GM18907 (cell line): ENCODE measurements around the gene TAF6L.
"Not testable (repeated sequence)": the region's sequence is repeated elsewhere in the genome, so short reads cannot be mapped to it uniquely, and the experiment has no call there.

Experiments
- ATAC-seq: cut with Tn5 transposase; IDR thresholded peaks from one replicate; pipeline ENCODE4 v1.9.1; 2021; ENCODE audit warnings: mild to moderate bottlenecking, moderate library complexity; ENCODE audit not compliant: unreplicated experiment

Gene TAF6L

GRCh38 chr11:62771144-62772021, at the start of gene TAF6L:
Gene TAF6L, plus strand, starts transcription at chr11:62771396. Its CDS starts 4,388 bp downstream, at chr11:62775784.
- ATAC-seq, result peak; percentile 77

- no peak for ATAC-seq
Observed at GRCh38 chr11:62721994-62722393, 49.2 kb upstream of the TAF6L start.

GRCh38 chr11:62724171-62724570, 47.0 kb upstream of the TAF6L start:
- no peak for ATAC-seq

GRCh38 chr11:62725646-62726045, 45.5 kb upstream of the TAF6L start:
- no peak for ATAC-seq

- peak; percentile 8 for ATAC-seq
Observed at GRCh38 chr11:62726156-62726914, 44.9 kb upstream of the TAF6L start.

GRCh38 chr11:62726915-62727164, 44.4 kb upstream of the TAF6L start:
- no peak for ATAC-seq

GRCh38 chr11:62727165-62727871, 43.9 kb upstream of the TAF6L start, which contains the start of gene HNRNPUL2:
Gene HNRNPUL2, minus strand, starts transcription at chr11:62727457. Its CDS starts 301 bp downstream, at chr11:62727156.
- ATAC-seq, result peak; percentile 70

- peak; percentile 68 for ATAC-seq
Observed at GRCh38 chr11:62727872-62728170, 43.4 kb upstream of the TAF6L start.

- ATAC-seq, result peak; percentile 25
Observed at GRCh38 chr11:62728171-62728988, 42.8 kb upstream of the TAF6L start, which contains the start of gene TTC9C. Gene TTC9C, plus strand, starts transcription at chr11:62728486. Its CDS starts 363 bp downstream, at chr11:62728849.

GRCh38 chr11:62730076-62730475, 41.1 kb upstream of the TAF6L start:
- ATAC-seq, result not testable (repeated sequence)

GRCh38 chr11:62732830-62733229, 38.4 kb upstream of the TAF6L start:
- no peak for ATAC-seq

- no peak for ATAC-seq
Observed at GRCh38 chr11:62737196-62737595, 34.0 kb upstream of the TAF6L start.

GRCh38 chr11:62747475-62748160, 23.6 kb upstream of the TAF6L start:
- no peak for ATAC-seq

GRCh38 chr11:62749931-62750330, 21.3 kb upstream of the TAF6L start:
- ATAC-seq, result not testable (repeated sequence)

GRCh38 chr11:62752177-62752785, 18.9 kb upstream of the TAF6L start:
- no peak for ATAC-seq

GRCh38 chr11:62752994-62753735, 18.0 kb upstream of the TAF6L start:
- no peak for ATAC-seq

- peak; percentile 95 for ATAC-seq
Observed at GRCh38 chr11:62753736-62754603, 17.2 kb upstream of the TAF6L start, which contains the start of gene ZBTB3. Gene ZBTB3, minus strand, starts transcription at chr11:62754160. Its CDS starts 496 bp downstream, at chr11:62753664.

- no peak for ATAC-seq
Observed at GRCh38 chr11:62755086-62755615, 16.0 kb upstream of the TAF6L start.
